HG03558 (cell line): ENCODE results near the gene DYRK3.

Source experiments
- ATAC-seq: cut with Tn5 transposase; IDR thresholded peaks from one replicate; pipeline ENCODE4 v1.9.1; 2021; ENCODE audit warnings: moderate number of reproducible peaks; ENCODE audit not compliant: unreplicated experiment; ENCODE audit errors: extremely low read depth

DYRK3 gene

DNA sequence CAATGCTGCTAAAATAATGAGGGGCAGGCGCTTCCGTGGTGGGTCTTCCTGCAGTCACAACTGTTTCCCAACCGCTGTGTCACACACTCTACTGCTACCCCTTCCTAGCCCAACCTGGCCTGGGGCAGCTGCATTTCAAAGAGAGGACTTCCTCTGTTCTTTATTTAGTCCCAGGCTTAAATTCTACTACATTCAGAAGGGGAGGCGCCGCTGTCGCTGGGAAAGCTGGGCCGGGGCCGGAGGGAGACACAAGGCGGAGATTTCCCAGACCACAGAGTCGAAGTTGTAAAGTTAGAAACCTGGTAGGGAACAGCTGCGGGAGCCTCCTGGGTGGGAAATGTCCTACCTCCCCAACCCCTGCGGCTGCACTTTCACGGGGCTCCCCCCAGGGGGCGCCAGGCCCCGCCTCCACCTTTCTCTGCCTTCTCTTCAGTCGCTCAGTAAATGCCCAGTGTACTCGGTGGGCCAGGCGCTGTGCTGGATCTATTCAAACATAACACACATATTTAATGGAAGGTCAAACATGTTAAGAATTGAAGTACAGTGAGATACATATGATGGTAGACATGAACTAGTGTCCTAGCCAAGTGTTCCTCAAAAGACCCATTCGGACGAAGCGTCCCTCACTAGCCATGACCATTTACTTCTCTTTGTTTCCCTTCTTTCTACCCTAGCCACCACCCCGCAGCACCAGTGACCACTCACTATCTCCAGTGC is 23.1 kb downstream of the DYRK3 start:
- no peak for ATAC-seq

DNA sequence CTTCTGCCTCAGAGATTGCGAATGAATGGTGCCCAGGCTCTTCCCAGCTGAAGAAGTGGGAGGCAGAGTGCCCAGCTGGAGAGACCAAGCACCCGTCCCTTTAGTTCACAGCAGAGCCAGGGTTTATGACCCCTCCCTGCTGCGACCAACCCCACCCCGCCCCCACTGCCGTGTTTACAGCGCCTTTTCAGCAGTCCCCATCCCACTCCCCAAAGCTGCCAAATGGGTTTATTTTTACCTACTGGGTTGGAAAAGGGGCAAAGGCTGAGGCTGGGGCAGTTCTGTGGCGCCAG is 23.6 kb downstream of the DYRK3 start:
- ATAC-seq = no peak

GRCh38 chr1:206660136-206660535 is 24.8 kb downstream of the DYRK3 start:
- no peak for ATAC-seq

DNA sequence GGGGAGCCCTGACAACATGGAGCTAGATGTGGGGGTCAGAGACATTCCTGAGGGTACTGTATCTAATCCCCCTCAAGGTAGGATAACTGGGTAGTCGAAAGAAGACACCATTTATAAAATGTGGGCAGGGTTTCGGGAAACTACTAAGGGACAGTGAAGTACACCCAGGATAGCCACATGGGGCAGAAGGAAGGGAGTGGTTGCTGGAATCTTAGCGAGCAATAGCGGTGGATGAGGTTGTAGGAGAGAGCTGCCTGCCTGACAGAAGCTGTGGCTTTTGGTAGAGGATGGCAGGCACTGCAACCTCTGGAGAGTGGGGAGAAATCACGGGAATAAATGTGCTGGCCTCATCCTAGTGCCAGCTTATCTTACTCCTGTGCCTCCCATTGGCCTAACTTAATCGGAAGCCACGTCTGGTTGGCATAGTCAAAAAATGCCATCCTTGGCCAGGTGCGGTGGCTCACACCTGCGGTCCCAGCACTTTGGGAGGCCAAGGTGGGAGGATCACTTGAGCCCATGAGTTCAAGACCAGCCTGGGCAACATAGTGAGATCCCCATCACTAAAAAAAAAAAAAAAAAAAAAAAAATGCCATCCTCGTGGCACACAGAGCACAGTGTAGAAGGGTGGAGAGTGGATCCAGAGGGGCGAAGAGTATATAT is 26.0 kb downstream of the DYRK3 start:
- no peak for ATAC-seq

DNA sequence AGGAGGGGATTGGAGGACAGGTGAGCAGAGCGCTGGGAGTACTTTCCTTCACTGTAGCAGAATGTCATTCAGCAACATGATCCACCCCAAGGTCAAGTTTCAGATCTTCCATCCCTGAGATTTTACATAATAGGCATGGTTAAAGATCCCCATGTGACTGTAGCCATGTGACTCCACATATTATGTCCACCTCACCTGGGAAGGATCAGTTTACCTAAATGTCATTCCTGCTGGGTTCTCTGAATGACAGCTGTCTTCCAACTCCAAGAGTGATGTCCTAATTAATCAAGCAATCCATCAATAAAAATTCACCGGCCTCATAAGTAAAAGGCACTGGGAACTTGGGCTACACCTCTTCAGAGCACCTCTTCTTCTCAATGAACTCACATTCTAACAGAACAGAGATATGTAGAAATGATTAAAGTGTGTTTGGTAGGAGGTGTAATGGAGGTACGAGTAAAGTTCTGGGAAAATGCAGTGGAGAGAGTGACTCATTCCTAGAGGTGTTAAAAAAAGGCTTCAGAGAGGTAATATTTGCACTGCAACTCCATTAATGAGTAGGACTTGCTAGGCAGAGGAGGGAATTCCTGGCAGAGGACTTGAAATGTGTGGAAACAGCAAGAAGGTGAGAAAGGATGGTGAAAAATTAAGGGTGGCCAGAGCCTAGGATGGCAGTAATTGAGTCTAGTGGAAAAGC is 27.2 kb downstream of the DYRK3 start:
- no peak for ATAC-seq

- no peak for ATAC-seq
Measured at GRCh38 chr1:206663362-206663761, 28.0 kb downstream of the DYRK3 start.

DNA sequence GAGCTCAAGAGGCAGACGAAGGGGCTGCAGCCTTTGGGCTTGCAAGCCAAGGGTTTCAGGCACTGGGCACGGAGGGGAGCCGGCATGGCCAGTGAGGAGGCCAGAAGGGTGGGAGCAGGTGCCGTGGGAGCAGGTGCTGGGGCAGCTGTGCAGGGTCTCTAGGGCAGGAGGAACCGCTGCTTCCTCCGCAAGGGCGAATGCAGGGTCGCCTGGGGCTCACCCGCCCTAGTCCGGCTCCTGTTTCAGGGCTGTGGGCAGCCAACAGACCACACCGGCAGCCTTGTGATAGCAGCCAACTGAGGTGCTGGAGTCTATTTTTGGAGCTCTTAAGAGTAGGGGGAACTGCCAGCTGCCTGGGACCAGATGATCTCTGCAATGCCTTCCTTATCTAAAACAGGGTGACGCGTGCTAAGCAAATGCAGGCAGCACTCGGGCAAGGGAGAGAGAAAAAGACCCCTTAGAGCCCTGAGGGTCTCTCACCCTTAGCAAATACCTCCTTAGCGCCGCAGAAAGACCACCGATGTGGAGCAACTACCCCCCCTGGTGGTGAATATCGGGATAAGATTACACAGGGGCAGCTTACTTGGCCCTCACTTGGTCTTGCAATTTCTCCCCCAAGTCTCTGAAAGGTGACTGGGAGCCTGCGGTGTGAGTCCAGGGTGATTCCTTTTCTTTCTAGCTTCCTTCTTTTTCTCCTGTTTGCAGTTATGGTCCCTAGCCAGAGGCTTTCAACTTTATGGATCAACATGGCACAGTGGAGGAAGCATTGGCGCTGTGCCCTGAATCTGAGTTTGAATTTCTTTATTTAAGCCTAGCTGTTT is 28.7 kb downstream of the DYRK3 start:
- ATAC-seq = no peak

GRCh38 chr1:206664740-206665139 is 29.4 kb downstream of the DYRK3 start:
- ATAC-seq = no peak

- ATAC-seq = no peak
Measured at GRCh38 chr1:206666031-206666561, 30.8 kb downstream of the DYRK3 start.

- no peak for ATAC-seq
Measured at GRCh38 chr1:206666954-206667665, 31.8 kb downstream of the DYRK3 start.

DNA sequence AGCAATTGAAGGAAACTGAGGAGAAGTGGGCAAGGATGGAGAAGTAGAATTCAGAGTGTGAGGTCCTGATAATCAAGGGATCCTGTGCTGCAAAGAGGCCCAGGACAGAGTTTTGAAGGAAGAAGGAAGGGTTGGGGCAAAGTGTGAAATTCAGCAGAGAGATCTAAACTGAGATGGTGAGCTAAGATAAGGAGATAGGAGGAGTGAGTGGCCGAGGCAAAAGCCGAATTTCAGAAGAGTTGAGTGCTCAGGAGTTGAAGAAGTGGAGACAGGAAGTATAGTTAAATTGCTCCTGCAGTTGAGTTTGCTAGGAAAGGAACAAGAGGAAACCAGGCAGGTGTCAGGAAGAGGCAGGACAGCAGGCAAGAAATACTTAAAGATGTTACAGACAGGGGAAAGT is 33.0 kb downstream of the DYRK3 start:
- no peak for ATAC-seq

GRCh38 chr1:206668874-206669410 is 33.6 kb downstream of the DYRK3 start:
- ATAC-seq = no peak

DNA sequence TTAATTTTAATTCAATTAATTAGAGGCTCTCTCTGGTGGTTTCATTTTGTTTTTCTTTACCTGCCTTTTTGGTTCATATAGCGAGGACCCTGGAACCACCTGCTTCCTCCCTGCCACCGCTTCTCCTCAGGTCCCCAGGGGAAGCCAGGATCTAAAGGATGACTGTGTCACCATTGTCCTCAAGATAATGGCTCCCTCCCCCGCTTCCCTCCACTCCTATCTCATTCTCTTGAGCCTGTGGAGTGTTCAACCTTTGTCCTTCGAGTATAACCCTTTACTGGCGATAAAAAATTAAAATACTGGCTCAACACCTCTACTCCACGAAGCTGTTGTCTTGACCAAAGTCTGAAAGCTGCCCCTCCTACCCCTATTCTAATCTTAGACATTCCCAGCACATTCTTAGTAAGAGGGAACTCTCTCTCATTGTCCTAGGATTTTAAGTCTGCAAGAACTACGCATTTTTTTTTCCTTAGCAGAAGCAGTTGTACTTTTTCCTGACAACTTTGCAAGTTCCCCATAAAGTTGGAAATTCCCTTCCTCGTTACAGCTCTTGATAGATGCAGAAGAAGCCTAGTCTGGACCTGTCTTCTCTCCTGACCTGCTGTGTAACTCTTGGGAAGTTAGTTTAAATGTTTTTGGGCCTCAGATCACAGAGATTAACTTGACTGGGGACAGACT is 36.8 kb downstream of the DYRK3 start:
- ATAC-seq = no peak

- ATAC-seq = no peak
Measured at GRCh38 chr1:206672844-206673758, 37.8 kb downstream of the DYRK3 start.

DNA sequence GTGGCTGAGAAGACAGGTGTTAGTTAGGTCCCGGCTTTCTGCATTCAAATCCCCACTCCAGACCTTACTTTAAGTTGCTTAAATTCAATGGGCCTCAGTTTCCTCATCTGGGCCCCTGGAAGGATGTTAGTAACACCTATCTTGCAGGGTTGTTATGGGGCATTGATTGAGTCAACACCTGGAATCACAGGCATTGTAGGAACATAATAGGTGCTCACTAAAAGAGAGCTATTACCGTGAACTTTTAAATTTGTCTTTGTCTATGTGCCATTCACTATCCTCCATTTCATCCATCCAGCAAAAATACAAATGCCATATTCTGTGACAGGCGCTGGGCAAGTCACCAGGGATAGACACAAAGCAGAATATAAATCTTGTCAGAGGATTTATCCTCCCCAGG is 38.9 kb downstream of the DYRK3 start:
- ATAC-seq = no peak

DNA sequence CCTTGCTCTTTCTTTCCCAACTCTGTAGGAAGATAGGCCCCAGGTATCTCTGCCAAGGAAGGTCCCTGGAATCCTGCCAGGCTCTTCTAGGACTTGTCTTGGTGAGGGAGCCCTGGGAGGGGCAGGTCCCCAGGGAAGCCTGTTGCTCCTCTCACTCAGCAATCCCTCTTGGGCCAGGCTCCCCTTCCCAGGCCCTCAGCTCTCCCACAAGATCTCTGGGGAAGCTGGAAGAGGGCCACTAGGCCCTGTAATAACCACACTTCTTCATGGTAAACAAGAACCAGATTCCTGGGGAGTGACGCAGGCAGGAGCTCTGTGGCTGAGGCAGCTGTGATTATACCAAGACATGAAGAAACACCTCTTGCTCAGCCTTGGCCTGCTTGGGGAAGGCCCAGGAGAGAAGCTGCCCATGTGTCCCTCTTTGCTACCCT is 39.4 kb downstream of the DYRK3 start:
- no peak for ATAC-seq

DNA sequence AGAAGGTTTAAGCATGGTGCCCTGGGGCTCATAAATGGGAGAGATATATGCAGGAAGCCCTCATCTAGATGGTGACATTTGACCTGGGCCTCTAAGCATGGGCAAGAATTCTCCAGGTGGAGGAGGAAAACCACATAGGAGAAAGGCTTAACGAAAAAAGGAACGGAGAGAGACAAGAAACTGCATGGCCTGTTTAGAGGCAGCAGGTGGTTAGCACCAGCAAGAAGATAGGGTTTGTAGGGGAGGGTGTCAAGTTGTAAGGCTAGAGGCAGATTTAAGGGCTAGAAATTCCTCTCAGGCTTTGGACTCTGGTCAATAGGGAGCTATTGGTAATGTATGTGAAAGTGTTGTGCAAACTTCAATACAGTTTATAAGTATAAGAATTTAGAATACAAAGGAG is 41.2 kb downstream of the DYRK3 start:
- ATAC-seq = no peak

- no peak for ATAC-seq
Measured at GRCh38 chr1:206678490-206678889, 43.2 kb downstream of the DYRK3 start.
